Subcutaneous adipose tissue (tissue), 4 donors: Measurements from ENCODE around the gene ENPP6. TPM values are rescaled to one million over a fixed set of nuclear protein-coding genes. Genes with fewer than 3 reads are reported as not detected.

ENCODE experiments used
- CTCF ChIP-seq: fragments of 450-650 bp; IDR thresholded peaks from one replicate; pipeline ENCODE4 v1.5.1; 2016; ENCODE audit warnings: low read depth, mild to moderate bottlenecking, control low read depth, antibody characterized with exemption, moderate library complexity
- total RNA-seq, 4 donors: library from RNA; depleted of rRNA; stranded (reverse); fragments of >200 nt; gene quantifications; one replicate each; pipeline ENCODE4 v1.1.0, GENCODE V29; 2016

ENPP6 gene
- total RNA-seq, 4 donors from 2014 or later = 0.17 TPM; not detected in 3

DNA sequence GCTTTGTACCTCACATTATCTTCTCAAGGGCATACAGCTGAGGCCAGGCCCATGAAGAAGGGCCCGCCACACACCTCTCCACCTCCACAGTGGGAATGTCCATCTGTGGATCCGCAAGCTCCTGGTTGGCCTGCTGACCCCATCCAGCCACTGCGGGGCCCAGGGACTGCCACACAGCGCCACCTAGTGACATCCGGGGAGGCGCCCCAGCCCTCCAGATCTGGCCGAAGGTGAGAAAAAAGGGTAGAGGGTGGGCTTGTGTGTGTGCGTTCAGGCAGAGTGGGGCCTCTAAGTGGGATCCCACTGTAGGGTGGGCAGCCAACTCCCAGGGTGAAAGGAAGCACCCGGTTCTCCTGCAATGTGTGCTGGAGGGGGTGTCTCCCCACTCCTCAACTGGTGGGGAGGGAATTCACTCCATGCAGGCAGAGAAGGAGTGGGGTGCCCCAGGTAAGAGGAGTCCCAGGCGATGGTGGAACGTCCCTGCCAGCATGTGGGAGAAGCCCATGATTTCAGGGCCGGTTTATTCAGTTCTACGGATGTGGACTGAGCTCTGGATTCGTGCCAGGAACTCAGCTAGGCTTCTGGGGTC is 117.3 kb downstream of the ENPP6 start:
- TF ChIP-seq CTCF = no peak

DNA sequence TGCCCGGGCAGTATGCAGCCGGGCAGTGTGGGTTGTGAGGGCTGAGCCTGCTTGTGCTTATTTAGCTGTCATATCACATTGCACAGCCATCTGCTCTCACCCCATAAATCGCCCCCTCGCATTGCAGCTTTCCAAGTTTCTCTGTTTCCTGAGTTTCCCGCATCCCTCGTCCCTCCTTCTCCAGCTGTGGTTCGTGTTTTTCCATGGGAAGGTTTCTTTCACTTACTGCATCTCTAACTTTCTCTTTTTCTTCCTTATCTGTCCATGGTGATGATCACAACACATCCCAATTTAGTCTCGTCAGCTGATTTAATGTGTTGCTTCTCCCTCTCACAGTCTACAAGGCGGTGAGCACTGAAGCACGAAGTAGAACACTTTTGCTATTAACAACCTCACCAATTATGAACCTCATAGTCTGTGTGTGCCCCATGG is 118.1 kb downstream of the ENPP6 start:
- TF ChIP-seq CTCF = no peak

- TF ChIP-seq CTCF = no peak
Observed at GRCh38 chr4:184099000-184099399, 118.7 kb downstream of the ENPP6 start.

DNA sequence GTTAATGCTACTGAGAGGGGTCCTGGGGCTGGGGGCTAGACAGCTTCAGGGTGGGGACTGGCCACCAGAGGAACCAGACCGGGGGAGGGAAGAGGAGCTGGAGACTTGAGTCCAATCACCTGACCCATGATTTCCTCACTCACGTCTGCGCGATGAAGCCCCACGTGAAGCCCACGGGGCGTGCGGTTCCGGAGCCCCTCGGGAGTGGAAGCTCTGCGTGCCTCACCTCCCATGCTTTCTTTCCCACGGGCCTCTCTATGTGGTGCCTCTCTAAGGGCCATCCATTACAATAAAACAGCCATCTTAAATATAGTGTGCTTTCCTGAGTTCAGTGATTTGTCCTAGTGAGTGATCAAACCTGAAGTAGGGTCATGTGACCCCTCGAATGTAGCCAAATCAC is 119.9 kb downstream of the ENPP6 start:
- no peak for TF ChIP-seq CTCF

DNA sequence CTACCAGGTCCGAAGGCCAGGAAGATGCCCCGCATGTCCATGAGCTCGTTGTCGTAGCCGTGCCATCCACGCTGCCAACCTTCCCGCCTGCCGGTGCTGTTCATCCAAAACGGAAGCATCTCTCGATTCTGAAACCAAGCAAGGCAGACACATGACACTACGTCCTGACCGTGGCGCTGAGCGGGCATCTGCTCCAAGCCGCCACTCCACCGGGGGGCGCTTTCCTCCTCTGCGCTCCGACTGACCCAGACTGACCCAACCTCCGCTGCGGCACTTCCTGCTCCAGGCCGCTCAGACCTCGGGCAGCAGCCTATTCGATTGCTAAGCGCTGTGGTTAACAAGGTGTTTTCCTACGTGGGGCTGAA is 120.5 kb downstream of the ENPP6 start:
- TF ChIP-seq CTCF = no peak

GRCh38 chr4:184096561-184097240 is 121.0 kb downstream of the ENPP6 start:
- TF ChIP-seq CTCF = no peak

GRCh38 chr4:184094532-184095159 is 123.0 kb downstream of the ENPP6 start:
- no peak for TF ChIP-seq CTCF
